ENCODE results near the gene ALS2CL.
"Not testable (repeated sequence)": the region's sequence is repeated elsewhere in the genome, so short reads cannot be mapped to it uniquely, and the experiment has no call there.

ALS2CL gene

GRCh38 chr3:46693038-46693891 lies at the start of gene ALS2CL:
Gene ALS2CL (minus strand): TSS chr3:46693679. CDS start chr3:46689440, 4,239 bp downstream.
- peak within 1 kb of the TSS; percentile 100 for H3K27ac ChIP-seq
- DNase-seq (ENCODE audit: low read depth, low spot score), result no peak

GRCh38 chr3:46742992-46743585 lies 49.6 kb upstream of the ALS2CL start:
- no peak overlapping the region for H3K27ac ChIP-seq
- no peak for DNase-seq (ENCODE audit: low read depth, low spot score)

DNA sequence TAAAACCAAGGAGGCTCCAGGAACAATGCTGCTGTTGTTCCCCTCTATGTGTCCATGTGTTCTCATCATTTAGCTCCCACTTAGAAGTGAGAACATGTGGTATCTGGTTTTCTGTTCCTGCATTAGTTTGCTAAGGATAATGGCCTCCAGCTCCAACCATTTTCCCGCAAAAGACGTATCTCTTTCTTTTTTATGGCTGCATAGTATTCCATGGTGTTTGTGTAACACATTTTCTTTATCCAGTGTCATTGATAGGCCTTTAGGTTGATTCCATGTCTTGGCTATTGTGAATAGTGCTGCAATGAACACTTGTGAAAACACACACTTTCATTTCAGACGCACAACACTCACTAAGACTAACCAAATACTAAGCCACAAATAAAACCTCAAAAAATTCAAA lies 46.1 kb upstream of the ALS2CL start:
- DNase-seq (ENCODE audit: low read depth, low spot score); H3K27ac ChIP-seq: not testable (repeated sequence)

- H3K27ac ChIP-seq, result no peak overlapping the region
Measured at GRCh38 chr3:46737329-46737731, 43.9 kb upstream of the ALS2CL start.

GRCh38 chr3:46736006-46736872 lies 42.8 kb upstream of the ALS2CL start:
- no peak overlapping the region for H3K27ac ChIP-seq
- DNase-seq (ENCODE audit: low read depth, low spot score), result no peak

More at GRCh38 chr3:46737329-46737731, 43.9 kb upstream of the ALS2CL start:
- DNase-seq (ENCODE audit: low read depth, low spot score), result no peak

- no peak for DNase-seq (ENCODE audit: low read depth, low spot score)
- H3K27ac ChIP-seq, result no peak overlapping the region
Measured at GRCh38 chr3:46734773-46735172, 41.3 kb upstream of the ALS2CL start.

DNA sequence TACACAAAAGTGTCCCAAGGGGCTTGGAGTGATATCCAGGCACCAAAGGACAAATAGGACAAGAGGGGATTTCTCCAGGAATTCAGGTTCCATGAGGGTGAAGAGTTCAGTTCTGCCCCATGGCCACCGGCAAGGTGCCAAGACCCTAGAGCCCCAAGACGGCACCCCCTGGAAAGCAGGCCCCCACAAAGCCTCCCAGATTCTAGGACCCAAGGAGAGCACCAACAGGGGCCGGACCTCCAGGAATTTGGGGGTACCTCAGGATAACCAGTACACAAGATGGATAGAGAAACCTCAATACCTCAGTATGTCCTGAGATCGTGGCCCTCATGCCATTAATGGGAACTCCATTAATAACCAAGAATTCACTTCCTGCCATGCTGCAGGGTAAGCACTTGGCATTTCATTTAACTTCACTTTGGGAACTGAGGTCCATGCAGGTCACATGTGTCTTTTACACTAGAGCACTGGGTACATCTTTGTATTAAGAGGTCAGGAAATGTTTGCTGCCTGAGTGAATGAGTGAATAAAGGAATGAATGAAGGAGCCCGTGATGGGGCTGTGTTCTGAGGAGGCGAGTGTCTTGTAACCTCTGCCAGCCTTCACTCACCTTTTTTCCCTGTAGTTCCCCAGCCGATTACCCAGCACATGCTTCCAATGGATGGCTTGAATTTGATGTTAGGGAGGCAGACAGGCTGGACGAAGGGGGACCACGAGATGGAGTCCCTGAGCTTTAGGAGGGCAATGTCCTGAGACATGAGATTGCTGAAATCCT lies 39.7 kb upstream of the ALS2CL start:
- no peak for DNase-seq (ENCODE audit: low read depth, low spot score)
- H3K27ac ChIP-seq, result no peak overlapping the region

DNA sequence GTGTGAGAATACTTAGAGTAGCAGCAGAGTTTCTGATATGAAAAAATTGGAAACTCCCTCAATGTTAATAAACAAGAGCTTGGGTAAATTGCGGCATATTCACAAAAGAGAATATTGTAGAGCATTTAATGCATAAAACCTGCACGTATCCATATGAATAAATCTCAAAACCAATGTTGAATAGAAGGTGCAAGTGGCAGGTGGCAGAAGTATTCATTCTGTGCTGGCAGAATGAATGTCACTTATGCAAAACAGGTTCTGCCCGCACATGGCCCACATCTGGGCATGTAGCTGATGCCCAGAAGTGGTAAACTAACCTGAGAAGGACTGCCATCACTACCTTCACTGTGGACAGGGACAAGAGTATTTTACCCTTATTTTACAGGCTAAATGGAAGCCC lies 38.3 kb upstream of the ALS2CL start:
- no peak for DNase-seq (ENCODE audit: low read depth, low spot score)
- H3K27ac ChIP-seq, result no peak overlapping the region

DNA sequence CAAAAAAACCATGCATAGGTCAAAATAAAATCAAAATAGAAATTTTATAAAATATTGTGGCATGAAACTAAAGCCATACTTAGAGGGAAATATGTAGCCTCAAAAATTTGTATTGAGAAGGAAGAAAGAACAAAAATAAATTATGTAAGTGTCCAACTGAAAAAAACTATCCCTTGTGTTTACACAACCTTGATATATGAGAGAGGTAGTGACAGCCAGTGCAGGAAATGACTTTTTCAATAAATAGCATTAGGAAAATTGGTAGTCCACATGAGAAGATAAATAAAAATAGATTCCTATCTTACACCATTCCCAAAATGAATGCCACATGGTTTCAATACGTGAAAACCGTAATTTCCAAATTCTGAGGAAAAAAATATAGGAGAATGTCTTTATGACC lies 37.3 kb upstream of the ALS2CL start:
- no peak overlapping the region for H3K27ac ChIP-seq
- no peak for DNase-seq (ENCODE audit: low read depth, low spot score)

- no peak for DNase-seq (ENCODE audit: low read depth, low spot score)
- no peak overlapping the region for H3K27ac ChIP-seq
Measured at GRCh38 chr3:46729038-46729437, 35.6 kb upstream of the ALS2CL start.

- no peak for DNase-seq (ENCODE audit: low read depth, low spot score)
- H3K27ac ChIP-seq, result no peak overlapping the region
Measured at GRCh38 chr3:46725621-46726314, 32.3 kb upstream of the ALS2CL start.

DNA sequence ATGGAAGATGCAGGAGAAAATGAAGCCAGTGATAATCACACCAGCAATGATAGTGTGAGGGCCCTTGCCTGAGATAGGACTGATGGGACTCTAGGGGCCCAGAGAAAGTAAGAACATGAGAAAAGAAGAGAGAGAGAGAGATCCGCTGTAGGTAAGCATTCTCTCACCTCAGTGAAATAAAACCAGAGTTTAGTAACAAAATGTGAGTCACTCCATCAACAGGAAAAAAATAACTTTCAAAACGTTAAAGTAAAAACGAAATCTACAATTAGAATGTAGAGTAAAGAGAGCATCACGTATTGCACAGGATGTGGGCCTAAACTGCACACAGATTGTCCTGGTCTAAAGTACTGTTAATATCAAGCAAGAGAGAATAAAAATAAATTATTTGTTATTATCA lies 30.9 kb upstream of the ALS2CL start:
- H3K27ac ChIP-seq, result no peak overlapping the region
- DNase-seq (ENCODE audit: low read depth, low spot score), result no peak

GRCh38 chr3:46722443-46722842 lies 29.0 kb upstream of the ALS2CL start:
- no peak for DNase-seq (ENCODE audit: low read depth, low spot score)
- H3K27ac ChIP-seq, result no peak overlapping the region

DNA sequence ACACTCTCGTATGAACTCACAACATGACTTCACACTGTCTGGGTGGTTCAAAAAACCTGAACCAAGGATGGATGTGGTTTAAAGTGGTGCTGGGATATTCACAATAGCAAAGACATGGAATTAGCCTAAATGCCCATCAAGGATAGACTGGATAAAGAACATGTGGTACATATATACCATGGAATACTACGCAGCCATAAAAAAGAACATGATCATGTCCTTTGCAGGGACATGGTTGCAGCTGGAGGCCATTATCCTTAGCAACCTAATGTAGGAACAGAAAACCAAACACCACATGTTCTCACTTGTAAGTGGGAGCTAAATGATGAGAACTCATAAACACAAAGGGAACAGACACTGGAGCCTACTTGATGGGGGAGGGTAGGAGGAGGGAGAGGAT lies 27.5 kb upstream of the ALS2CL start:
- no peak for DNase-seq (ENCODE audit: low read depth, low spot score)
- no peak overlapping the region for H3K27ac ChIP-seq

GRCh38 chr3:46719735-46720271 lies 26.3 kb upstream of the ALS2CL start:
- no peak for DNase-seq (ENCODE audit: low read depth, low spot score)
- H3K27ac ChIP-seq, result no peak overlapping the region

DNA sequence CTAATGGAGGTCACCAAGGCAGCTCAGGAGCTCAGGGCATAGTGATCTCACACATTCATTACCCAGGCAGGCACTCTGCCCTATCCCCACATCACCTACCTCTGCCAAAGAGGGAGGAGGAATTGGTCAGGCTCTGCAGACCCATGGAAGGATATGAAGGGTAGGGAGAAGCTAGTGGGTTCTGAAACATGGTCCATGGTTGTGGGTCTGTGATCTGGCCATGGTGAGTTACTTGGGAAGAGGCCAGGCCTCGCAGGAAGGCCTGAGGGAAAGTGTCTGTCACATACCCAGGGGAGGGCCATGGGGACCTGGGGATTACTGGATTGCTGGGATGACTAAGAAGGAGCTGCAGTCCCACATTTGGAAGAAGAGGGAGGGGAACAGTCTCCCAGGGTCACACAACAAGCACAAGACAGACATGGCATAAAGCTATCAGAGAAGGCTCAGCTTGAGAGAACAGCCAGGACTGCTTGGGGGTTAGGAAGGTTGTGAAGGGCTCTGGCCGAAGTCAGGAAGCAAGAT lies 25.6 kb upstream of the ALS2CL start:
- DNase-seq (ENCODE audit: low read depth, low spot score), result no peak
- H3K27ac ChIP-seq, result no peak overlapping the region

DNA sequence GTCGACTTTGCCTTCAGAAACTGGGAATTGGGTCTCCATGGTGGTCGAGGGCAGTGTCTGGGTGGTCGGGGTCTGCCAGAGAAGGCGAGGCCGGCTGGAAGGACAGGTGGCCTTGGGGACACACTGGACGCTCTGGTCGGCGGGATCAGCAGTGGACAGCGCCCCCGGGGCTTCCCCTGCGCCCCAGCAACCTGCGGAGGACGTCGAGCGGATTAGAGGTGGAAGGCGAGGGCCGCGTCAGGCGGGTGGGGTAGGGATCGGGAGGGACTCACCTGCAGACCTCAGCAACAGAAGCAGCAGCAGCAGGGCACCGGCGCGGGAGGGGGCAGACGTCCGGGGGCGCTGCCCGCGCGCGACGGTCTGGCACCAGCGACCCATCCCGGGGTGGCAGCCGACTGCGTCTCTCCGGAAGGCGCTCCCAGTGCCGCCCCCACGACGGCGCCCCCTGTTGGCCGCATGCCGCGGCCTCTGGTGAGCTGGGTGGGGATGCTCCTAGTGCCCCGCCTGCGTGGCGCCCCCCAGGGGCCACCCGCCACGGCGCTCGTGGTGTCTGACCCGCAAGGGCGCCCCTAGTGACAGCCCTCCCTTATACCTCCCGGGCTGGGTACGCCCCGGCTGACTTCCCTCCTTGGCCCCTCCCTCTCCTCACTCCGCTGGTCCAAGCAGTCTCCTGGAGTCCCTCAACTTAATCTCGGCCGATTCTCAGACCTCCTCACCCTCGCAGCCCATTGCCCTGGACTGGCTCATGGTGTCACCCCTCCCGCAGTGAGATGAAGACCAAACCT lies 24.2 kb upstream of the ALS2CL start, which contains the start of gene PRSS50:
Gene PRSS50 (minus strand): TSS at position 423 of the 785 bp plus-strand sequence. CDS start 45 bp downstream, at position 378.
- no peak for DNase-seq (ENCODE audit: low read depth, low spot score)
- H3K27ac ChIP-seq, result no peak within 1 kb of the TSS

All from epithelial cell of prostate (primary cell).